SW480 (cell line): ENCODE measurements around the gene ZNF227.
"Not testable (repeated sequence)": the region's sequence is repeated elsewhere in the genome, so short reads cannot be mapped to it uniquely, and the experiment has no call there.

Experiments used
- DNase-seq: peaks from one replicate; pipeline ENCODE4 v3.0.0-alpha.2; 2016; ENCODE audit warnings: low spot score

Gene ZNF227

DNA sequence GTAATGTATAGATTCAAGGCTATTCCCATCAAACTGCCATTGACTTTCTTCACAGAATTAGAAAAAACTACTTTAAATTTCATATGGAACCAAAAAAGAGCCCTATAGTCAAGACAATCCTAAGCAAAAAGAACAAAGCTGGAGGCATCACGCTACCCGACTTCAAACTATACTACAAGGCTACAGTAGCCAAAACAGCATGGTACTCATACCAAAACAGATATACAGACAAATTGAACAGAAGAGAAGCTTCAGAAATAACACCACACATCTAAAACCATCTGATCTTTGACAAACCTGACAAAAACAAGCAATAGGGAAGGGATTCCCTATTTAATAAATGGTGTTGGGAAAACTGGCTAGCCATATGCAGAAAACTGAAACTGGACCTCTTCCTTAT lies 40.0 kb downstream of the ZNF227 start:
- not testable (repeated sequence) for DNase-seq

DNA sequence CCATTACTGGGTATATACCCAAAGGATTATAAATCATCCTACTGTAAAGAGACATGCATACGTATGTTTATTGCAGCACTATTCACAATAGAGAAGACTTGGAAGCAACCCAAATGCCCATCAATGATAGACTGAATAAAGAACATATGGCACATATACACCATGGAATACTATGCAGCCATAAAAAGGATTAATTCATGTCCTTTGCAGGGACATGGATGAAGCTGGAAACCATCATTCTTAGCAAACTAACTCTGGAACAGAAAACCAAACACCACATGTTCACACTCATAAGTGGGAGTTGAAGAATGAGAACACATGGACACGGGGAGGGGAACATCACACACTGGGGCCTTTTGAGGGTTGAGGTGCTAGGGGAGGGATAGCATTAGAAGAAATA lies 41.1 kb downstream of the ZNF227 start:
- DNase-seq = not testable (repeated sequence)

DNA sequence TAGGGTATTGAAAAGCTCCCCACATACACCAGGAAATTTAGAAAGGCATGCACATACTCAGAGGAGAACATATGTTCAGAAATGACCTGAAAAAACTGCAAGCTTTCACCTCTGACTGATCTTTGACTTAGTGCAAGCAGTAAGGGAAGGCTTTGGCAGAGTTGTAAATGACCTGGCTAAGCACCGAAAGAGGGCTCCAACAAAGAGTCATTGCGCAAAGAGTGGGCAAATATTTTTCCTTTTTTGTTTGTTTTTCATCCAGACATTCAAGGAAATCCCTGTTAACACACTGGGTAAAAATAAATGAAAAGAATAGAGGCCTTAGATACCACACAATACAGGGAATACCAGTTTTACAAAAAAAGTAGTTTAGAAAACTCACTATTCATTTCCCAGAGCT lies 42.2 kb downstream of the ZNF227 start:
- no peak for DNase-seq

DNA sequence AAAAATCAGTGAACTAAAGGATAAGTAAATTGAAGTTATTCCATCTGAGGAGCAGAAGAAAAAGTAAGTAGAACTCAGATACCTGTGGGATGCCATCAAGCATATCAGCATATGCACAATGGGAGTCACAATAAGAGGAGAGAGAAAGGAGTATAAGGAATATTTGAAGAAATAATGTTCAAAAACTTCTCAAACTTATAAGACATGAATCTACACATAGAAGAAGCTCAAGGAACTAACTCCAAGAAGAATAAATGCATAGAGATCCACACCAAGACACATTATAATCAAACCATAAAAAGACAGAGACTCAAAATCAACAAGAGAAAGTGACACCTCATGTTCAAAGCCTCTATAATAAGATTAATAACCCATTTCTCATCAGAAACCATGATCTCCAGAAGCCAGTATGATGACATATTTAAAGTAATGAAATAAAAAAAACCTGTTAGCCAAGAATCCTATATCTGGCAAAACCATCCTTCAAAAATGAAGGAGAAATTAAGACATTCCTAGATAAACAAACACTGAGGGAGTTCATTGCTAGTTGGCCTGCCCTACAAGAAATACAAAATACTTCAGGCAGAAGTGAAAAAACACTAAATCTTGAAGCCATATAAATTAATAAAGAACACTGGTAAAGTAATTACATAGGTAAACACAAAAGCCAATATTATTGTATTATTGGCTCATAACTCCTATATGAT lies 43.5 kb downstream of the ZNF227 start:
- no peak for DNase-seq

DNA sequence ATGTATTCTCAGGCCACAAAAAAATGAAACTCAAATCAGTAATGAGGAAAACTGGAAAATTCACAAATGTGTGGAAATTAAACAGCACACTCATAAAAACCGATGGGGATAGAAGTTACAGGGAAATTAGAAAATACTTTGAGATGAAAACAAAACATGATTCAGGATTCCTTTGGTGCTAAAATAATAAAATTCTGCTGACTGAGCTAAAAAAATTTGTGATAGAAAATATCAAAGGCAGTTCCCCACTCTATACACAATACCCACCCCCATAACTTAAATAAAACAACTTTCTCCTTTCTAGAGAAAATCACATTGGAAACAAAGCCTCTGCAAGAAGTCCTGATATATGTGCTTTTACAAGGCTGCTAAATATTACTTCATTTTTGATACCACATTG lies 45.8 kb downstream of the ZNF227 start:
- DNase-seq = no peak

DNA sequence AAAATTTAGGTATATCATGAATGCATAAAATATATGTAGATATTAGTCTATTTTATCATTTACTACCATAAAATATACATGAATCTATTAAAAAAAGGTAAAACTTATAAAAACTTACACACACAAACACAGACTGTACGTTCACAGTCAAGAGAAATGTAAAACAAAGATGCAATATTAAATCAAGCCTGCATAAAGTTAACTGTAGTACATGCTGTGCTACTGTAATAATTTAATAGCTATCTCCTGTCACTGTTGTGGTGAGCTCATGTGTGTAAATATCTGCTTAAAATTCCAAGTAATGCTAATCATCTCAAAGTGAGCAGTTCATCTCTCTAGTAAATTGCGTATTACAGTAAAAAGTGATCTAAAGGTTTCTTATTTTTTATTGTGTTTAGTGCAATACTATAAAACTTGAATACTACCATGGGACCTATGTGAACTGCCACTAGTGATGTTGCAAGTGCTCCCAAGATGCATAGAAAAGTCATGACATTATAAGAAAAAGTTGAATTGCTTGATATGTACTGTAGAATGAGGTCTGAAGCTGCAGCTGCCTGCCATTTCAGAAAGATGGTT lies 46.6 kb downstream of the ZNF227 start:
- DNase-seq = no peak

DNA sequence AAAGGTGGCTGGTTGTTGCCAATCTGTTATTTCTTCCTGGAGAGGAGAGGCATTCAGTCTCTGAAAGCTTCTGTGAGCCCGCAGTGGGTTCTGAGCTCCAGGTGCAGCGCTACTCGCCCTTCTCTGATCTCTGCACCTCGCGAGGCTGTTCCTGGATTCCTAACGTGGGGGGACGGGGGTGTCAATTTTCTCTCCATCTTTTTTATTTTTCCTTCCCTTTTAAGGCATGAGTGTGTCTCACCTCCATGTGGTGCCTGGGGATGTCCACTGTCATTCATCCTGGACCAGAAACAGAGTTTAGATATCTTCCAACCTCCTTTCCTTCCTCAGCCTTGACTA lies 48.0 kb downstream of the ZNF227 start:
- no peak for DNase-seq

DNA sequence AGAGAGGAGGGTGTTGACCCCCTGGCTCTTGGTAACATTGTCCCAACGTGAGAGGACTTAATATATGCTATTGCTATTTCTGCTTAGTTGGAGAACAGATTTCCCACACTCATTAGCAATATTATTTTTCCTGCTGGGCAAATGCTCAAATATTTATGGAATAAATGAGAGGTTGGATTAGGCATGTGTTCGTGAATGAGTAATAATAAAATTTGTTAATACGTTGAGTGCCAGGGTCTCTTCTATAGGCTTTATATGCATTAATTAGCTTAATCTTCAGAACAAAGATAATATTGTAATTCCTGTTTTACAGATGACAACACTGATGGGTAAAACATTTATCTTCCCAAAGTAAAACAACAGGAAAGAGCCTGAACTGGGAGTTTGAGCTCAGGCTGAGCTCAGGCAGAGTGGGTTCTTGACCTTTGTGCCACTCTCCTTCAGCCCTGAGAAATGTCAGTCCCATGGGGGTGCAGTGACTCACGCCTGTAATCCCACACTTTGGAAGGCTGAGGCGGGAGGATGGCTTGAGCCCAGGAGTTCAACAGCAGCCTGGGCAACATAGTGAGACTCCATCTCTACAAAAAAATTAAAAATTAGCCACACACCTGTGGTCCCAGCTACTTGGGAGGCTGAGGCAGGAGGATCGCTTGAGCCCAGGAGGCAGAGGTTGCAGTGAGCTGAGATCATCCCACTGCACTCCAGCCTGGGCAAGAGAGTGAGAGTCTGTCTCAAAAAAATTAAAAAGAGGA lies 48.5 kb downstream of the ZNF227 start:
- no peak for DNase-seq

DNA sequence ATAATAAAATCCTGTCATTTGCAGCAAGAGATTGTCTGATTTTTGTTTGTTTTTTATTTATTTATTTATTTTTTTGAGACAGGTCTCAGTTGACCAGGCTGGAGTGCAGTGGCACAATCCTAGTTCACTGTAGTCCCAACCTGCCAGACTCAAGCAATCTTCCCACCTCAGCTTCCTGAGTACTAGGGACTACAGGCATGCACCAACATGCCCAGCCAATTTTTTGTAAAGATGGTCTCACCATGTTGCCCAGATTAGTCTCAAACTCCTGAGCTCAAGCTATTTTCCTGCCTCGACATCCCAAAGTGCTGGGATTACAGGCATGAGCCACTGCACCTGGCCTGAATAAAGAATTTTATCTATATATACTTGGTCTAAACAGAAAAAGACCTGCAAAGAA lies 65.0 kb downstream of the ZNF227 start:
- DNase-seq = no peak

DNA sequence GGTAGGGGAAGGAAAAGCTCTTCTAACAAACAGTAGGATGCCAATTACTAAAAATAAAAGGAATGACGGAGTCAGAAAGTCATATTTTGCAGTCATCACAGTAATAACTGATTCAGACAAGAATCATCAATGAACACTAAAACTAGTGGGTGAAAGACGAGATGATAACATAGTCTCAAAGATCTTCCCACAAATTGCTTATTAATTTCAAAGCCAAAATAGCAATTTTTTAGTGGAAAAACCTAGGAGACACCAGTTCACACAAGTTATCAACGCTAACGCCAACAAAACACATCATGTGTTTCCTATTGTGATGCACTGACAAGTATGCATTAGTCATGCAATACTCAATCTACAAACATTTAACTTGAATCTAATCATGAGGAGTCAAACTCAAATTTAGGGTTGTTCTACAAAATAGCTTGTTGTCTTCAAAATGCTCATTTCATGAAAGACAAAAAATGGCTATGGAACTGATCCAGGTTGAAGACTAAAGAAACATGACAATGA lies 65.9 kb downstream of the ZNF227 start:
- no peak for DNase-seq

DNA sequence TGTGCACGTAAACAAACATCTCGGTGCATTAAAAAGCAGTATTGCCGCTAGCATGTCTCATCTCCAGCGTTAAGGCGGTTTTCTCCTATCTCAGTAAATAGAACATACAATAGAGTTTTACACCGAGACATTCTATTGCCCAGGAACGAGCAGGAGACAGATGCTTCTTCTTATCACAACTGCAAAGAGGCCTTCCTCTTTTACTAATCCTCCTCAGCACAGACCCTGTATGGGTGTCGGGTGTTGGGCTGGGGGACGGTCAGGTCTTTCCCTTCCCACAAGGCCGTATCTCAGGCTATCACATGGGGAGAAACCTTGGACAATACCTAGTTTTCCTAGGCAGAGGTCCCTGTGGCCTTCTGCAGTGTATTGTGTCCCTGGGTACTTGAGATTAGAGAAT lies 68.6 kb downstream of the ZNF227 start:
- no peak for DNase-seq

DNA sequence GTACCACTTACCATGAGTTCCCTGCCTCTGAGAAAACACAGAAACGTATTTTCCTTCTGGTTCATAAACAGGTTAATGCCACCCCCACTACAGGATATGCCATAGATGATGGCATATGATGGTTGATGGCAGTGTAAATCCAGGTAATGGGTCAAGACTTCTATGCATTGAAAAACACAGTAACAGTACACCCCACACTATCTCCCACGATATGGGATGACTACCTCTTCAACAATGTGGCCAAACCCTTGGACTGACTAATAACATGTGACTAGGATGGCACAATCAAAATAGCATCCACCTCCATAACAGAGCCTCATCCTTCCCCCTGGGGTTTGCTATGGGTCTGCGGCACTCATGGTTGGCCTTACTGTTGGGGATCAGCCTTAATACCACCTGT lies 70.5 kb downstream of the ZNF227 start:
- no peak for DNase-seq

DNA sequence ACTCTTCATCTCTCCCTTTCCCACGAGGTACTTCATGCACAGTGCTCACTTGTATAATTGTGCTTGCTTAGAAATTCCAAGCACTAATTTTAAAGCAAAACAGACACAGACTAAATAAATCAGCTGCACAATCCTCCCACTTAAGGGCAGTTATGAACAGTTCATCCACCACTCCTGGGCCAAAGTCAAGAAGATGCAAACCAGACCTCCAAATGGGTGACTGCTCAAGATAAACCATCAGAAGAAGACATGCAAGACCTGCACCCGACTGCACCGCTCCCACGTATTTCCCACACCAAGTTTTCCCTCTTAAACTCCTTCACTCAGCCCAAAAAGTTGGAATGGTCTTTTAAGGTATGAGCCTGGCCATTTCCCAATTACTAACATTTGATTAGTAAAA lies 72.6 kb downstream of the ZNF227 start:
- no peak for DNase-seq
